T-helper 1 cell treated with Interleukin-12 subunit alpha and Interleukin-12 subunit beta and Interleukin-4 antibody, amounts not matched to agents 30 μg/mL and 1 μg/mL, for 36 hours (primary cell): Measurements from ENCODE around the gene OAS3.

Experiments used
- H3K27ac Mint-ChIP-seq: one replicate; pipeline ENCODE4 v1.8.0; 2021; ENCODE audit warnings: mild to moderate bottlenecking, mixed read lengths
- H3K27me3 Mint-ChIP-seq: one replicate; pipeline ENCODE4 v1.8.0; 2021; ENCODE audit warnings: low read depth, mixed read lengths
- H3K36me3 Mint-ChIP-seq: one replicate; pipeline ENCODE4 v1.8.0; 2021; ENCODE audit warnings: low read depth, mixed read lengths
- H3K4me1 Mint-ChIP-seq: one replicate; pipeline ENCODE4 v1.8.0; 2021; ENCODE audit warnings: low read depth, mixed read lengths
- H3K4me3 Mint-ChIP-seq: one replicate; pipeline ENCODE4 v1.8.0; 2021; ENCODE audit warnings: mild to moderate bottlenecking, moderate library complexity, mixed read lengths
- H3K9me3 Mint-ChIP-seq: one replicate; pipeline ENCODE4 v1.8.0; 2021; ENCODE audit warnings: mixed read lengths

Gene OAS3

GRCh38 chr12:112961536-112961935 is 23.3 kb downstream of the OAS3 start:
- Mint-ChIP-seq H3K27ac (peak overlapping the region; percentile 0), H3K36me3 (peaks cover 86% of the 10 kb centered on the region), H3K4me3 (no peak overlapping the region), H3K9me3 (no peaks in the 10 kb centered on the region), H3K4me1 (peaks cover 21% of the 10 kb centered on the region), H3K27me3 (no peaks in the 10 kb centered on the region)

- no peak overlapping the region for H3K27ac Mint-ChIP-seq
- peaks cover 15% of the 10 kb centered on the region for H3K4me1 Mint-ChIP-seq
- peaks cover 85% of the 10 kb centered on the region for H3K36me3 Mint-ChIP-seq
These were observed 24.3 kb downstream of the OAS3 start for GRCh38 chr12:112962561-112962960.

DNA sequence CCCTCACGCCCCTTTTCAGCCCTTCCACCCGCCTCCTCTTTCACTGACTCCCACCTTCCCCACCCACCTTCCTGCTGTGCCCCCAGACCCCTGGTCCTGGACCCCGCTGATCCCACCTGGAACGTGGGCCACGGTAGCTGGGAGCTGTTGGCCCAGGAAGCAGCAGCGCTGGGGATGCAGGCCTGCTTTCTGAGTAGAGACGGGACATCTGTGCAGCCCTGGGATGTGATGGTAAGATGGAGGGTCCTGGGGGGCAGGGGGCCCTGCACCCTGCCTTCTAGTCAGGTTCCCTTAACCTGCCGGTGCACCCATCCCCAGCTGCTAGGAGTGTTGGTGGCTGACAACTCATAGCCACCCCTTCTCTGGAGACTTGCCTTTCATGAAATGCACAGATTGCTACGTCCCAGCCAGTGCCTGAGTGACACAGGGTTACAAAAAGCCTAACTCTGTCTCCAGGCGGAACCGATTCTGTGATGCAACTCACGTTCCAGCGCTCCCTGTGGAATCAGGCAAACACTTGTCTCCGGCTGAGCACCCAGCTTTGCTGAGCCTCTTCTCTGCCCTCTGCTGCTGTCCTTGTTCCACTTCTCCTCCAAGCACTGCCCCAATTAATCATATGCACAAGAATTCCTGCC is 25.1 kb downstream of the OAS3 start:
- H3K4me3 Mint-ChIP-seq: no peak overlapping the region

More at GRCh38 chr12:112962561-112962960, 24.3 kb downstream of the OAS3 start:
- Mint-ChIP-seq H3K9me3 (no peaks in the 10 kb centered on the region), H3K27me3 (no peaks in the 10 kb centered on the region), H3K4me3 (no peak overlapping the region)

GRCh38 chr12:112964067-112964670 is 25.9 kb downstream of the OAS3 start:
- no peaks in the 10 kb centered on the region for H3K9me3 Mint-ChIP-seq
- H3K4me3 Mint-ChIP-seq: no peak overlapping the region
- H3K27ac Mint-ChIP-seq: no peak overlapping the region
- no peaks in the 10 kb centered on the region for H3K27me3 Mint-ChIP-seq
- peaks cover 83% of the 10 kb centered on the region for H3K36me3 Mint-ChIP-seq
- peaks cover 14% of the 10 kb centered on the region for H3K4me1 Mint-ChIP-seq

More for the DNA sequence above, 25.1 kb downstream of the OAS3 start:
- H3K4me1 Mint-ChIP-seq: peaks cover 14% of the 10 kb centered on the region
- H3K27me3 Mint-ChIP-seq: no peaks in the 10 kb centered on the region
- no peak overlapping the region for H3K27ac Mint-ChIP-seq
- no peaks in the 10 kb centered on the region for H3K9me3 Mint-ChIP-seq
- H3K36me3 Mint-ChIP-seq: peaks cover 82% of the 10 kb centered on the region

GRCh38 chr12:112964915-112965314 is 26.6 kb downstream of the OAS3 start:
- Mint-ChIP-seq H3K27ac (no peak overlapping the region), H3K4me1 (peaks cover 7% of the 10 kb centered on the region), H3K4me3 (no peak overlapping the region), H3K27me3 (no peaks in the 10 kb centered on the region), H3K9me3 (no peaks in the 10 kb centered on the region), H3K36me3 (peaks cover 84% of the 10 kb centered on the region)

- Mint-ChIP-seq H3K27ac (no peak overlapping the region), H3K9me3 (no peaks in the 10 kb centered on the region), H3K4me1 (peaks cover 6% of the 10 kb centered on the region), H3K4me3 (no peak overlapping the region), H3K36me3 (peaks cover 84% of the 10 kb centered on the region), H3K27me3 (no peaks in the 10 kb centered on the region)
These were observed 27.4 kb downstream of the OAS3 start for GRCh38 chr12:112965643-112966042.

DNA sequence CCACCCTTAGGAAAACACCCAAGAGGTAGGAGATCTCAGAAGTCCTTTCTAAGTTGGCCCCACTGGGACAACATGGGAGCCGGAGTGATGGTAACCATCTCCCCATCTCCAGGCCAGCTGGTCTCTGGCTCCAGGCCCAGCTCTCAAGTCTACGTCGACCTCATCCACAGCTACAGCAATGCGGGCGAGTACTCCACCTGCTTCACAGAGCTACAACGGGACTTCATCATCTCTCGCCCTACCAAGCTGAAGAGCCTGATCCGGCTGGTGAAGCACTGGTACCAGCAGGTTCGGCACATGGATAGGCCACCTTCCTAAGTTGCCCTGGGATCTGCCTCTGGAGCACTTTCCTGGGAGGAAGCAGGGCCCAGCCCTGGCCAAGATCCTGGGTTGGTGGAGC is 29.0 kb downstream of the OAS3 start:
- Mint-ChIP-seq H3K4me3 (no peak overlapping the region), H3K9me3 (no peaks in the 10 kb centered on the region), H3K36me3 (peaks cover 85% of the 10 kb centered on the region), H3K4me1 (peaks cover 9% of the 10 kb centered on the region), H3K27me3 (no peaks in the 10 kb centered on the region), H3K27ac (no peak overlapping the region)

DNA sequence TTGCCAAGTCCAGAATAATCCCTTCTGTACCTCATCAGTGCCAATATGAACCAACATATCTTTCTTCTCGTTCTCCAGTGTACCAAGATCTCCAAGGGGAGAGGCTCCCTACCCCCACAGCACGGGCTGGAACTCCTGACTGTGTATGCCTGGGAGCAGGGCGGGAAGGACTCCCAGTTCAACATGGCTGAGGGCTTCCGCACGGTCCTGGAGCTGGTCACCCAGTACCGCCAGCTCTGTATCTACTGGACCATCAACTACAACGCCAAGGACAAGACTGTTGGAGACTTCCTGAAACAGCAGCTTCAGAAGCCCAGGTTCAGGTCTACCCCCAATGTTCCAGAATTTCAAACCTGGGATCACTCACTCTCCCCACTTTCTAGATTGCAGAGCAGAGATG is 29.6 kb downstream of the OAS3 start:
- H3K9me3 Mint-ChIP-seq: no peaks in the 10 kb centered on the region
- H3K27ac Mint-ChIP-seq: no peak overlapping the region

DNA sequence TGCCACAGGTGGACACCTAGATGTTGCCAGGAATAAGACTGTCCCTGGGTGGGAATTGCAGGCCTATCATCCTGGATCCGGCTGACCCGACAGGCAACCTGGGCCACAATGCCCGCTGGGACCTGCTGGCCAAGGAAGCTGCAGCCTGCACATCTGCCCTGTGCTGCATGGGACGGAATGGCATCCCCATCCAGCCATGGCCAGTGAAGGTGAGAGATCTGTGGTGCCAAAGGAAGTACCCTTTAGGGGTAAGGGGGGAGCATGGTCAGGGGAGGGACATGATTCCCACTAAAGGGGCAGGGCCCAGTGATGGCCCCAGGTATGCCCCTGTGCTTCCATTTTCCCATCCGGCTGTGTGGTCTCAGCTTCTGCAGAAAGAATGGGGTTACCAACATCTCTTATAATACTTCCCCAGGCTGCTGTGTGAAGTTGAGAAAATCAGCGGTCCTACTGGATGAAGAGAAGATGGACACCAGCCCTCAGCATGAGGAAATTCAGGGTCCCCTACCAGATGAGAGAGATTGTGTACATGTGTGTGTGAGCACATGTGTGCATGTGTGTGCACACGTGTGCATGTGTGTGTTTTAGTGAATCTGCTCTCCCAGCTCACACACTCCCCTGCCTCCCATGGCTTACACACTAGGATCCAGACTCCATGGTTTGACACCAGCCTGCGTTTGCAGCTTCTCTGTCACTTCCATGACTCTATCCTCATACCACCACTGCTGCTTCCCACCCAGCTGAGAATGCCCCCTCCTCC is 31.5 kb downstream of the OAS3 start:
- Mint-ChIP-seq H3K27me3 (no peaks in the 10 kb centered on the region), H3K4me3 (no peak overlapping the region), H3K27ac (no peak overlapping the region), H3K9me3 (no peaks in the 10 kb centered on the region), H3K36me3 (peaks cover 73% of the 10 kb centered on the region), H3K4me1 (peaks cover 16% of the 10 kb centered on the region)

More for the DNA sequence above, 29.6 kb downstream of the OAS3 start:
- H3K4me3 Mint-ChIP-seq: no peak overlapping the region
- H3K27me3 Mint-ChIP-seq: no peaks in the 10 kb centered on the region
- peaks cover 83% of the 10 kb centered on the region for H3K36me3 Mint-ChIP-seq
- H3K4me1 Mint-ChIP-seq: peaks cover 9% of the 10 kb centered on the region

- peaks cover 73% of the 10 kb centered on the region for H3K36me3 Mint-ChIP-seq
- no peak overlapping the region for H3K27ac Mint-ChIP-seq
- peaks cover 17% of the 10 kb centered on the region for H3K4me1 Mint-ChIP-seq
- no peaks in the 10 kb centered on the region for H3K27me3 Mint-ChIP-seq
- no peaks in the 10 kb centered on the region for H3K9me3 Mint-ChIP-seq
- no peak overlapping the region for H3K4me3 Mint-ChIP-seq
These were observed 32.1 kb downstream of the OAS3 start for GRCh38 chr12:112970391-112970790.

GRCh38 chr12:112971248-112971647 is 33.0 kb downstream of the OAS3 start:
- peaks cover 65% of the 10 kb centered on the region for H3K36me3 Mint-ChIP-seq
- H3K27me3 Mint-ChIP-seq: no peaks in the 10 kb centered on the region
- no peak overlapping the region for H3K4me3 Mint-ChIP-seq
- H3K27ac Mint-ChIP-seq: no peak overlapping the region
- H3K9me3 Mint-ChIP-seq: no peaks in the 10 kb centered on the region
- peaks cover 18% of the 10 kb centered on the region for H3K4me1 Mint-ChIP-seq

DNA sequence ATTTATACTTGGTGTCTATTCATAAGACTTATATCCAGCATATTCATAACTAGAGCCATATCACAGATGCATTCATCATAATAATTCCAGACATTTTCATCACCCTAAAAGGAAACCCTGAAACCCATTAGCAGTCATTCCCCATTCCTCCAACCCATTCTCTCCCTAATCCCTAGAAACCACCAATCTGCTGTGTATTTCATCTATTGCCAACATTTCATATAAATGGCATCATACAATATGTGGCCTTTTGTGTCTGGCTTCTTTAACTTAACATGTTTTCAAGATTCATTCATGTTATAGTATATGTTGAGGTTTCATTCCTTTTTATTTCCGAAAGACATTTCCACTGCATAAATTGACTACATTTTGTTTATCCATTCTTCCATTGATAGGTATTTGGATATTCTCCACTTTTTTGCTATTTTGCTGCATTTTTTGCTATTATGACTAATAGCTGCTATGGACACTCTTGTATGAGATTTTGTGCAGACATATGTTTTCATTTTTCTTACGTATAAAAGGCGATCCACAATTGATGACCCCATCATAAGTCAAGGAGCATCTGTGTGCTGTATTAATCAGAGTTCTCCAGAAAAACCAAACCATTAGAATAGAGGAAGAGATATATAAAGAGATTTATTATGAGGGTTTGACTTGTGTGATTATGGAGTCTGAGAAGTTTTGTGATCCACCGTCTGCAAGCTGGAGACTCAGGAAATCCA is 34.9 kb downstream of the OAS3 start:
- peaks cover 30% of the 10 kb centered on the region for H3K4me1 Mint-ChIP-seq
- peaks cover 50% of the 10 kb centered on the region for H3K36me3 Mint-ChIP-seq
- H3K9me3 Mint-ChIP-seq: no peaks in the 10 kb centered on the region
- no peaks in the 10 kb centered on the region for H3K27me3 Mint-ChIP-seq
- H3K4me3 Mint-ChIP-seq: no peak overlapping the region
- peak overlapping the region; percentile 28 for H3K27ac Mint-ChIP-seq

GRCh38 chr12:112973818-112974231 is 35.6 kb downstream of the OAS3 start:
- no peak overlapping the region for H3K4me3 Mint-ChIP-seq
- peaks cover 50% of the 10 kb centered on the region for H3K36me3 Mint-ChIP-seq
- H3K4me1 Mint-ChIP-seq: peaks cover 30% of the 10 kb centered on the region
- H3K27ac Mint-ChIP-seq: no peak overlapping the region
- no peaks in the 10 kb centered on the region for H3K27me3 Mint-ChIP-seq
- H3K9me3 Mint-ChIP-seq: no peaks in the 10 kb centered on the region

DNA sequence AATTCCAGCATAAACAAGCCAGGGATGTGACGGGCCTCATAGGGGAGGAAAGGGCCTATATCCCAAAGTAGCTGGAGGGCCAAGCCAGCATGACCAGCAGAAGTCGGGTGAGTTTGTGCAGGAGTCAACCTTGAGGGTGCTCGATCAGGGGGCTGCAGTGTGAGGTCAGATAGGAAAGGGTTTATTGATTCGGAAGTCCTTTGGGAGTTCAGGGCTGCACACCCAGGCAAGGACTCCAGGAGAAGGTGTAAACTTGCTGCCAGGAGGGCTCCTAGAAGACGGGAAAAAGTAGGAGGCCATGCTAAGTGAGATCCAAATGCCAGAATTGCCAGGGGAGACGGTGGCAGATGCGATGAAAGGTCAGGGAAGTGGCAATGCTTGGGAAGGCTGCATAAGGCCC is 36.6 kb downstream of the OAS3 start:
- H3K4me1 Mint-ChIP-seq: peaks cover 33% of the 10 kb centered on the region
- H3K4me3 Mint-ChIP-seq: no peak overlapping the region
- H3K27me3 Mint-ChIP-seq: no peaks in the 10 kb centered on the region
- H3K27ac Mint-ChIP-seq: peak overlapping the region; percentile 69
- peaks cover 48% of the 10 kb centered on the region for H3K36me3 Mint-ChIP-seq
- H3K9me3 Mint-ChIP-seq: no peaks in the 10 kb centered on the region
